Measurements from ENCODE around the gene SAMD4A.

The SAMD4A gene

DNA sequence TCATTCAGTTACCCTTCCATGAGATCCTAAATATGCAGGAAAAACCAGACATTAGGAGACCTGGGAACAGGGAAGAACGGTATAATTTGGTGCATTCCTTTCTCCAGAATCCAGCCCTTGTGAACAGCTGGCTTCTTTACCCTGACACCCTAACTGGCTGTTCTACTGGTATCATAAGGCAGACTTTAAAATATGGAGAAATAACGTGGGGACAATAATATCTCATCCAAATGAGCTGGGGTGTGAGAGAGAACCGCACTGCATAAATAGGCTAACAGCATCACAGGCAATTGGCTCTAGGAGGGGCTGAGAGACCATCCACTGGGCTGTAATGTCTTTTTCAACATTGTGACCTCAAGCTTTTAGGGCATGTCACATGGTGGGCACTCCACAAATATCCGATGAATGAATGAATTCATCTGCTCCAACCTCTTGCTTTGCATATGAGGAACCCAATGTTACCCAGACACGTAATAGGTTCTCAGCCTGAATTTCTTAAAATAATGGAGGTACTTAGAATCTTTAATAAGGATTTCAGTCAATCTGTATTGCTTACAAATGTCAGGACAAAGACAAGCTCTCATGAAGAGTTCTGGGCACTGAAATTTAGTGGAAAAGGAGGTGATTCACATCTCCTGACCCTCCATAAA is 157.9 kb downstream of the SAMD4A start:
- no CpG with 5 or more reads among the region's 5 CpGs for WGBS (ENCODE audit: extremely low coverage, insufficient coverage, insufficient read length)
- H3K4ac ChIP-seq (ENCODE audit: low read depth, low read length), result no peak overlapping the region

DNA sequence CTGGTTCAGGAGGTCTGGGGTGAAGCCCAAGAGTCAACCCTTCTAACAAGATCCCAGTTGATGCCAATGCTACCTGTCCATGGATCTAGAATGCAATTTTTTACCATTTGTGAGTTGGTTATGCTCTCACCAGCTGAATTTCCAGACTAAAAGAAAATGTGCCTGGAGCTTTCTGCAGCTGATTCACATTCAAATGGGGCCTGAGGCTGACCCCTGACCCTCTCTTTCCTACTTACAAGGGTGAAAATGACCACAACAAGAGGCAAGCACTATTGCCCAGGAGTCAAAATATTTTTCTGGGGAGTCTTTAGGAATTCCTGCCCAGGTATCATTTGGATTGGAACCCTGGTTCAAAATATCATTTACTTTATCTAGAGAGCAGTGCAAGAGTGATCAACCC is 159.1 kb downstream of the SAMD4A start:
- Histone ChIP-seq H3K14ac (ENCODE audit: low read length) (no peak overlapping the region), H4K12ac (ENCODE audit: low read depth, low read length) (no peak overlapping the region), H4K91ac (ENCODE audit: low read depth, low read length) (no peak overlapping the region), H3K18ac (ENCODE audit: low read length) (no peak overlapping the region), H3K27ac (ENCODE audit: low read depth, low read length) (no peak overlapping the region), H3K23ac (ENCODE audit: low read length) (no peak overlapping the region), H3K4me2 (ENCODE audit: low read length) (no peak overlapping the region), H3K9ac (ENCODE audit: low read length) (no peak overlapping the region), H3K4me1 (ENCODE audit: control insufficient read depth in 1 of 2, insufficient read depth in 2 of 2, low read length in 2 of 2) (peaks cover 4 to 5% of the 10 kb centered on the region in 2 experiments), H3K9me3 (ENCODE audit: insufficient read depth, low read depth, low read length) (no peaks in the 10 kb centered on the region), H3K4ac (ENCODE audit: low read depth, low read length) (no peak overlapping the region), H3K4me3 (ENCODE audit: low read depth, low read length) (no peak overlapping the region), H2BK120ac (ENCODE audit: insufficient read depth, low read length, poor library complexity) (no peak overlapping the region), H3K79me1 (ENCODE audit: low read length) (no peaks in the 10 kb centered on the region), H2BK5ac (ENCODE audit: low read depth, low read length, poor library complexity) (no peak overlapping the region), H2BK12ac (ENCODE audit: low read length) (no peak overlapping the region), H3K36me3 (ENCODE audit: control insufficient read depth in 1 of 2, insufficient read depth in 2 of 2, low read length in 2 of 2) (no peaks in the 10 kb centered on the region), H3K79me2 (ENCODE audit: control insufficient read depth, insufficient read depth, low read length, poor library complexity) (no peaks in the 10 kb centered on the region), H2AK5ac (ENCODE audit: low read length) (no peak overlapping the region), H4K8ac (ENCODE audit: low read depth, low read length) (no peak overlapping the region), H3K27me3 (ENCODE audit: insufficient read depth, low read length) (no peaks in the 10 kb centered on the region), H2AFZ (ENCODE audit: insufficient read depth, low read length, poor library complexity) (no peak overlapping the region)
- DNase-seq, result no peak

More for the DNA sequence above, 157.9 kb downstream of the SAMD4A start:
- Histone ChIP-seq H2BK5ac (ENCODE audit: low read depth, low read length, poor library complexity) (no peak overlapping the region), H4K91ac (ENCODE audit: low read depth, low read length) (no peak overlapping the region), H3K9ac (ENCODE audit: low read length) (no peak overlapping the region), H3K23ac (ENCODE audit: low read length) (no peak overlapping the region), H3K79me2 (ENCODE audit: control insufficient read depth, insufficient read depth, low read length, poor library complexity) (no peaks in the 10 kb centered on the region), H3K79me1 (ENCODE audit: low read length) (no peaks in the 10 kb centered on the region), H4K12ac (ENCODE audit: low read depth, low read length) (no peak overlapping the region), H3K27me3 (ENCODE audit: insufficient read depth, low read length) (no peaks in the 10 kb centered on the region), H2AFZ (ENCODE audit: insufficient read depth, low read length, poor library complexity) (no peak overlapping the region), H4K8ac (ENCODE audit: low read depth, low read length) (no peak overlapping the region), H3K14ac (ENCODE audit: low read length) (no peak overlapping the region), H3K4me3 (ENCODE audit: low read depth, low read length) (no peak overlapping the region), H3K4me2 (ENCODE audit: low read length) (no peak overlapping the region), H3K27ac (ENCODE audit: low read depth, low read length) (no peak overlapping the region), H2BK120ac (ENCODE audit: insufficient read depth, low read length, poor library complexity) (no peak overlapping the region), H3K36me3 (ENCODE audit: control insufficient read depth in 1 of 2, insufficient read depth in 2 of 2, low read length in 2 of 2) (no peaks in the 10 kb centered on the region), H3K4me1 (ENCODE audit: control insufficient read depth in 1 of 2, insufficient read depth in 2 of 2, low read length in 2 of 2) (peaks cover 4 to 7% of the 10 kb centered on the region in 2 experiments), H2BK12ac (ENCODE audit: low read length) (no peak overlapping the region), H2AK5ac (ENCODE audit: low read length) (no peak overlapping the region), H3K18ac (ENCODE audit: low read length) (no peak overlapping the region), H3K9me3 (ENCODE audit: insufficient read depth, low read depth, low read length) (no peaks in the 10 kb centered on the region)
- DNase-seq, result no peak

DNA sequence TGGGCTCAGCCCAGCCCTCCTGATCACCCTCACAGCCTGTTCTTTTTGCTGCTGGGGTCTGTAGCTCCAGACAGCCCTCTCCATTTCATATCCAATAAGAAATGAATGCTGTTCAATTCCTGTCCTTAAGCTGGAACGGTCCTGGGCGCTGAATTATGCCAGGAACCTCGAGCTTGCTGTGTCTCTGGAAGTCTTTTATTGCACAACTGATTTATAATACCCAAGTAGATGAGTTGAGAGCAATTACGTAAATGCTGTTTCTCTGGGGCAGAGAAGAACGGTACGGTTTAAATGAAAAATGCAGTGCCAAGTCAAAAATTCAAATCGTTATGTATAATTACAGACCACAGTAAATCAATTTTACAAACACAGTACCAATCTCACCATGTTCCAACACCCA is 161.0 kb downstream of the SAMD4A start:
- no peak overlapping the region for H3K14ac ChIP-seq (ENCODE audit: low read length)
- H2BK12ac ChIP-seq (ENCODE audit: low read length), result no peak overlapping the region
- H3K18ac ChIP-seq (ENCODE audit: low read length), result no peak overlapping the region
- no peak overlapping the region for H3K4ac ChIP-seq (ENCODE audit: low read depth, low read length)
- no peak overlapping the region for H4K12ac ChIP-seq (ENCODE audit: low read depth, low read length)
- peaks cover 4 to 5% of the 10 kb centered on the region in 2 experiments for H3K4me1 ChIP-seq (ENCODE audit: control insufficient read depth in 1 of 2, insufficient read depth in 2 of 2, low read length in 2 of 2)
- H3K9me3 ChIP-seq (ENCODE audit: insufficient read depth, low read depth, low read length), result no peaks in the 10 kb centered on the region
- H2BK5ac ChIP-seq (ENCODE audit: low read depth, low read length, poor library complexity), result no peak overlapping the region
- no peak overlapping the region for H4K8ac ChIP-seq (ENCODE audit: low read depth, low read length)
- H3K4me2 ChIP-seq (ENCODE audit: low read length), result no peak overlapping the region
- no peak overlapping the region for H4K91ac ChIP-seq (ENCODE audit: low read depth, low read length)
- H3K27me3 ChIP-seq (ENCODE audit: insufficient read depth, low read length), result no peaks in the 10 kb centered on the region
- no peak overlapping the region for H3K27ac ChIP-seq (ENCODE audit: low read depth, low read length)
- H2AK5ac ChIP-seq (ENCODE audit: low read length), result no peak overlapping the region
- H3K4me3 ChIP-seq (ENCODE audit: low read depth, low read length), result no peak overlapping the region
- no peaks in the 10 kb centered on the region for H3K79me1 ChIP-seq (ENCODE audit: low read length)
- H2BK120ac ChIP-seq (ENCODE audit: insufficient read depth, low read length, poor library complexity), result no peak overlapping the region
- H2AFZ ChIP-seq (ENCODE audit: insufficient read depth, low read length, poor library complexity), result no peak overlapping the region
- H3K79me2 ChIP-seq (ENCODE audit: control insufficient read depth, insufficient read depth, low read length, poor library complexity), result no peaks in the 10 kb centered on the region
- no peak overlapping the region for H3K23ac ChIP-seq (ENCODE audit: low read length)
- no peaks in the 10 kb centered on the region for H3K36me3 ChIP-seq (ENCODE audit: control insufficient read depth in 1 of 2, insufficient read depth in 2 of 2, low read length in 2 of 2)
- no peak for DNase-seq
- H3K9ac ChIP-seq (ENCODE audit: low read length), result no peak overlapping the region
- WGBS (ENCODE audit: extremely low coverage, insufficient coverage, insufficient read length), result no CpG with 5 or more reads among the region's 7 CpGs

DNA sequence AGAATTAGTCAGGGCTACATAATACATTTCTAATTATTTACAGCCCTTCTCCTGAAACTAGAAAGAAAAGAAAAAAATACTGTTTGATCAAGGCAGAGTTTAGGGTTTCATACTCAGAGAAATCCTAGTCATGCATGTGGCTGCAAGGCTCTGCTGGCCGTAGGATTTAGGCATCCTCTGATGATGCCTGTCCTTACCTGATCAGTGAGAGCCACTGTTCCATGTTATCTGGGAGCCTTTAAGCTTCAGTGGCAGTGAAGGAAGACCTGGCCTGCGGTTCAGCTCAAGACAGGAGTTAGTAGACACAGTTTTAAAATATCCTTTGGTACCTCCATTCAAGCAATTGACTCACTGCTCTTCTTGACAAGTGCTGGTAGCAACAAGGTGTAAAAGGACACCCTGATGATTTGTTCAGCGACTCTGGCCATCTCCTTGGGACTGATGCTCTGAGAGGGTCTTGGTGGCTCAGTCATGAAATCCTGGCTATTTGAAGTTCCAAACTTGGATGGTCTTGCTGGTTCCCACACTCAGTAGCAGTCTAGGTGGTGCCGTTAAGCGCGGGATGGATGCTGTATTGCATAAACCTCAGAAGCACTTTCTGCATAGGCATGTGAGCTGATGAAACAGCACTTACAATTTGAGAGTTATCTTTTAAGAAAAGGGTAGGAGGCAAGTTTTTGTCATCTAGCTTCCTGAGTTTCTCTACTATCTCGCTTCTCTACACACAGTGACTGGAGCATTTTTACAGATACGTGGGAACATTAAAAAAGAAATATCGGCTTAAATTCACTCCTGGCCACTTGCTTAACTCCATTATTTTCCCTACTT is 162.0 kb downstream of the SAMD4A start:
- Histone ChIP-seq H3K79me1 (ENCODE audit: low read length) (no peaks in the 10 kb centered on the region), H4K8ac (ENCODE audit: low read depth, low read length) (no peak overlapping the region), H3K23ac (ENCODE audit: low read length) (no peak overlapping the region), H3K27me3 (ENCODE audit: insufficient read depth, low read length) (no peaks in the 10 kb centered on the region), H3K36me3 (ENCODE audit: control insufficient read depth in 1 of 2, insufficient read depth in 2 of 2, low read length in 2 of 2) (no peaks in the 10 kb centered on the region), H2AK5ac (ENCODE audit: low read length) (no peak overlapping the region), H3K4me1 (ENCODE audit: control insufficient read depth in 1 of 2, insufficient read depth in 2 of 2, low read length in 2 of 2) (peaks cover 4 to 5% of the 10 kb centered on the region in 2 experiments), H4K91ac (ENCODE audit: low read depth, low read length) (no peak overlapping the region), H2AFZ (ENCODE audit: insufficient read depth, low read length, poor library complexity) (no peak overlapping the region), H3K18ac (ENCODE audit: low read length) (no peak overlapping the region), H3K4ac (ENCODE audit: low read depth, low read length) (no peak overlapping the region), H2BK5ac (ENCODE audit: low read depth, low read length, poor library complexity) (no peak overlapping the region), H2BK120ac (ENCODE audit: insufficient read depth, low read length, poor library complexity) (no peak overlapping the region), H4K12ac (ENCODE audit: low read depth, low read length) (no peak overlapping the region), H3K9me3 (ENCODE audit: insufficient read depth, low read depth, low read length) (no peaks in the 10 kb centered on the region), H3K4me2 (ENCODE audit: low read length) (no peak overlapping the region), H3K79me2 (ENCODE audit: control insufficient read depth, insufficient read depth, low read length, poor library complexity) (no peaks in the 10 kb centered on the region), H3K27ac (ENCODE audit: low read depth, low read length) (no peak overlapping the region), H3K9ac (ENCODE audit: low read length) (no peak overlapping the region), H2BK12ac (ENCODE audit: low read length) (no peak overlapping the region), H3K4me3 (ENCODE audit: low read depth, low read length) (no peak overlapping the region), H3K14ac (ENCODE audit: low read length) (no peak overlapping the region)
- no peak for DNase-seq
- WGBS (ENCODE audit: extremely low coverage, insufficient coverage, insufficient read length), result no CpG with 5 or more reads among the region's 9 CpGs
